Heart left ventricle (tissue), 16 donors: ENCODE results near the gene PTPN5. TPM values are rescaled to one million over a fixed set of nuclear protein-coding genes. Genes with fewer than 3 reads are reported as not detected.

ENCODE experiments used
- ATAC-seq, 4 donors: fragments of 200-7000 bp; cut with Tn5 transposase; one replicate each; pipeline ENCODE4 v1.9.1; 2020 to 2022; ENCODE audit warnings: moderate library complexity in 4 of 4, mild to moderate bottlenecking in 3 of 4, moderate number of reproducible peaks in 1 of 4
- DNase-seq, 5 donors: peaks; one replicate each; pipeline ENCODE4 v3.0.0-alpha.2; 2020
- H3K27ac ChIP-seq, 12 donors: fragments of 200-600 bp; sonication (generic) in 4 of 12; one replicate each; pipeline versions ENCODE4 v1.5.0 to v1.8.0; 2016 to 2022; ENCODE audit warnings: mild to moderate bottlenecking in 2 of 12
- H3K27me3 ChIP-seq, 9 donors: fragments of 200-600 bp; sonication (generic) in 2 of 9; one replicate each; pipeline versions ENCODE4 v1.5.1 to v1.8.0; 2016 to 2022; ENCODE audit warnings: mild to moderate bottlenecking in 3 of 9
- H3K36me3 ChIP-seq, 9 donors: fragments of 200-600 bp; sonication (generic) in 2 of 9; one replicate each; pipeline versions ENCODE4 v1.5.0 to v1.8.0; 2018 to 2022; ENCODE audit warnings: mild to moderate bottlenecking in 2 of 9
- H3K4me1 ChIP-seq, 12 donors: fragments of 200-600 bp; sonication (generic) in 4 of 12; one replicate each; pipeline versions ENCODE4 v1.5.0 to v1.8.0; 2016 to 2022; ENCODE audit warnings: mild to moderate bottlenecking in 3 of 12
- H3K4me3 ChIP-seq, 12 donors: fragments of 200-600 bp; sonication (generic) in 4 of 12; one replicate each; pipeline versions ENCODE4 v1.5.0 to v1.8.0; 2017 to 2022; ENCODE audit warnings: mild to moderate bottlenecking in 9 of 12, moderate library complexity in 4 of 12
- H3K9me3 ChIP-seq, 12 donors: fragments of 200-600 bp; sonication (generic) in 4 of 12; one replicate each; pipeline versions ENCODE4 v1.5.0 to v1.8.0; 2016 to 2022; ENCODE audit warnings: mild to moderate bottlenecking in 1 of 12
- POLR2A ChIP-seq, 2 donors: fragments of 450-650 bp; IDR thresholded peaks; one replicate each; pipeline ENCODE4 v1.6.1; 2017; ENCODE audit warnings: antibody characterized with exemption in 2 of 2, mild to moderate bottlenecking in 2 of 2, moderate library complexity in 2 of 2
- WGBS, 4 donors: extraction: QIAGEN DNeasy Blood & Tissue Kit in 2 of 4; methylation state at CpG; one replicate each; pipeline versions ENCODE4 v1.1.5 to v1.1.7; 2013 to 2018; 5-methylcytosine and 5-hydroxymethylcytosine counted together
- intact Hi-C, 10 donors: fragments of 100-400 bp; cut with DNase I; formaldehyde crosslinking; loops; one replicate each; pipeline versions ENCODE4 v1.11.1 to v1.14.2; 2022
- polyA plus RNA-seq, 2 donors: library from polyadenylated mRNA; stranded (reverse); fragments of 200-250 nt; gene quantifications; one replicate each; pipeline ENCODE4 v1.2.3, GENCODE V29; 2013
- total RNA-seq, 9 donors: library from RNA; depleted of rRNA in 2 of 9; stranded (reverse); fragments of >200 nt in 2 of 9; fragmentation: NEBNext Ultra II Directional in 3 of 9; extraction: Animal tissue kit (Norgen Biotek cat#: 25700) in 3 of 9; gene quantifications; one replicate each; pipeline versions ENCODE4 v1.1.0 to v1.2.4, GENCODE V29; 2016 to 2023
- TF ChIP-seq, protein P1 (sequence below), 12 donors: fragments of 200-600 bp; sonication (generic) in 4 of 12; IDR thresholded peaks; one replicate each; pipeline versions ENCODE4 v1.5.0 to v1.8.0; 2018 to 2022; ENCODE audit warnings: antibody characterized with exemption in 12 of 12, mild to moderate bottlenecking in 5 of 12
- donor health status: ischemic (EF 13 %, LVEDD 7.1; RV severe dilation, severe dysfunction).
- donor health status: healthy with polysubstance abuse.
- donor health status: DM: no; HTN: yes; CAD: no.
- donor health status: DM: no; HTN: no; CAD: no.
- donor health status: ischemic (EF 25% LVEDD 6.9; RV normal size, moderate dysfunction).
- donor health status: ischemic (EF 25% LVEDD 5.7; RV mildly dilated, moderate dysfunction).
- donor health status: healthy.
- donor health status: DM: yes; HTN: yes; CAD: no.
- donor health status: ischemic (EF 35%, LVEDD 5.7; RV mildly dilated, moderate dysfunction).
- donor health status: nonischemic (EF 11% LVEDD 7.7; RV severe dilation, severe dysfunction).
- donor health status: DM: yes; HTN: yes; CAD: no.
- donor health status: PGD.
- donor health status: ischemic (EF 29% LVEDD 5.4; RV normal size, mild dysfunction).
- donor health status: nonischemic (EF 23%, LVEDD 6.1; RV moderate dilation, normal function).

PTPN5 gene
- total and polyA plus RNA-seq, 11 donors = 2.3 to 18.5 (median 5.4) TPM

DNA sequence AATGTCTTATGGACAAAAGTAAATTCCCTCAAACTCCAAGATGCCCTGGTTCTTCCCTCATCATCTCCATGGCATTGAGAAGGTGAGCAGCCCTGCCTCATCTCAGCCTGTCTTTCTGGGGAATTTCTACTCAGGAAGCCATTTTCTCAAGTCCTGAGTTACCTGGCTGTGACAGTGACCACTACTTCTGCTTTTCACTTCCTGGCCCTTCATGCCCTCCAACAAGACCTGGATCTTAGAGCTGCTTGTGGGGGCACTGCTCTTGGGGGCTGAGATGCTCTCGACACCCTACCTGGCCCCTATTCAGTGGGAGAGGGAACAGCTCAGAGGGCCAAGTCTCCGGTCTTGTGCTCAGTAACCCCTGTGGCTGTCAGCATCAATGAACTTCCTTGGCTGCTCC lies 60.2 kb downstream of the PTPN5 start:
- no peak for DNase-seq
- peaks cover 0 to 6% (median 0%) of the 10 kb centered on the region in 12 donors for H3K4me1 ChIP-seq
- no peak for ATAC-seq
- WGBS, 4 donors = 84 to 93% (median 88%) methylated on average over 2 of the region's 2 CpGs
- H3K27ac ChIP-seq = no peak overlapping the region
- H3K9me3 ChIP-seq = no peaks in the 10 kb centered on the region
- TF ChIP-seq, protein P1, sequence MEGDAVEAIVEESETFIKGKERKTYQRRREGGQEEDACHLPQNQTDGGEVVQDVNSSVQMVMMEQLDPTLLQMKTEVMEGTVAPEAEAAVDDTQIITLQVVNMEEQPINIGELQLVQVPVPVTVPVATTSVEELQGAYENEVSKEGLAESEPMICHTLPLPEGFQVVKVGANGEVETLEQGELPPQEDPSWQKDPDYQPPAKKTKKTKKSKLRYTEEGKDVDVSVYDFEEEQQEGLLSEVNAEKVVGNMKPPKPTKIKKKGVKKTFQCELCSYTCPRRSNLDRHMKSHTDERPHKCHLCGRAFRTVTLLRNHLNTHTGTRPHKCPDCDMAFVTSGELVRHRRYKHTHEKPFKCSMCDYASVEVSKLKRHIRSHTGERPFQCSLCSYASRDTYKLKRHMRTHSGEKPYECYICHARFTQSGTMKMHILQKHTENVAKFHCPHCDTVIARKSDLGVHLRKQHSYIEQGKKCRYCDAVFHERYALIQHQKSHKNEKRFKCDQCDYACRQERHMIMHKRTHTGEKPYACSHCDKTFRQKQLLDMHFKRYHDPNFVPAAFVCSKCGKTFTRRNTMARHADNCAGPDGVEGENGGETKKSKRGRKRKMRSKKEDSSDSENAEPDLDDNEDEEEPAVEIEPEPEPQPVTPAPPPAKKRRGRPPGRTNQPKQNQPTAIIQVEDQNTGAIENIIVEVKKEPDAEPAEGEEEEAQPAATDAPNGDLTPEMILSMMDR (IDR thresholded peaks at IDR 0.05) = no peak
- TF ChIP-seq POLR2A (IDR thresholded peaks at IDR 0.05) = no peak
- no peaks in the 10 kb centered on the region for H3K27me3 ChIP-seq
- intact Hi-C loops = loop anchor here in 7 of 10 donors (5.0 to 10.0 kb wide), 5 partner anchors 187 to 617 kb away; partner anchors contain the start of gene SAA2 (in 1 of the 7)
- no peak overlapping the region for H3K4me3 ChIP-seq
- no peaks in the 10 kb centered on the region for H3K36me3 ChIP-seq

DNA sequence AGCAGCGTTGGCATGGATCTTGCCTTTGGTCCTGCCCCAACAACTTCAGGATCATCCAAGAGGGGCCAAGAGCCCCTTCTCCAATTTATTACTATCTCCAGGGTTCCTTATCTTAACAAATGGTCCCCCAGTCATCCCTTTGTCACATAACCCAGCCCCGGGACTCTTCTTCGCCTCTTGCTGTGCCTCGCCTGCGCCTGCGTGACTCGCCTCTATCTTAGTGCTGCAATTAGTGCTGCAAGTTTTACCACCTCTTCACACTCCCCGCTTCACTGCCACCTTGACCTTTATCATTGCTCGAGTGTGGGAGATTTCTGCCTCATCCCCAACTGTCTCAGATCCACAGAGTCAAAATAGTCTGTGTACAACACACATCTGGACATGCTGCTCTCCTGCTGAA lies 61.6 kb downstream of the PTPN5 start:
- 85 to 91% (median 85%) methylated on average over 9 of the region's 9 CpGs for WGBS, 4 donors
- intact Hi-C loops = loop anchor here in 7 of 10 donors (5.0 to 10.0 kb wide), 5 partner anchors 185 to 615 kb away; partner anchors contain the start of gene SAA2 (in 1 of the 7)
- TF ChIP-seq POLR2A (IDR thresholded peaks at IDR 0.05) = no peak
- TF ChIP-seq, protein P1 (IDR thresholded peaks at IDR 0.05) = no peak
- no peaks in the 10 kb centered on the region for H3K9me3 ChIP-seq
- ATAC-seq (no peak), DNase-seq (no peak)
- H3K27ac ChIP-seq = no peak overlapping the region
- no peaks in the 10 kb centered on the region for H3K27me3 ChIP-seq
- H3K4me3 ChIP-seq = no peak overlapping the region
- H3K36me3 ChIP-seq = no peaks in the 10 kb centered on the region
- H3K4me1 ChIP-seq = peaks cover 0 to 6% (median 0%) of the 10 kb centered on the region in 12 donors

DNA sequence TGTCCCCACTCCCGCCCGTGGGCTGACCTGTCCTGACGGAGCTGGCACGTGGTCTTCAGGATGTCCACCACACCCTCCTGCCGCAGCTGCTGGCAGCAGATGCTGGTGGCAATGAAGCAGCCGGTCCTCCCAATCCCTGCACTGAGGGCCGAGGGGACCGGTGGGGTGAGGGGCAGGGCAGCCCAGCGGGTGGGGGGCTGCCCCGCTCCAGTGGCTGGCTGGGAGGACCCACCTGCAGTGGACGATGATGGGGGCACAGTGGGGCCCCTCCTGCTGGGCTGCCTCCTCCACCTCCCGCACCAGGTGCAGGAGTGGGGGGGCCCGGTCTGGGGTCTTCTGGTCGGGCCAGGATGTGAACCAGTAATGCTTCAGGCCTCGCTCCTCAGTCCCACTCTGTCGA lies 62.2 kb downstream of the PTPN5 start:
- H3K27ac ChIP-seq = no peak overlapping the region
- WGBS, 4 donors = 69 to 88% (median 83%) methylated on average over 9 to 16 of the region's 16 CpGs
- H3K4me1 ChIP-seq = peaks cover 0 to 6% (median 0%) of the 10 kb centered on the region in 12 donors
- ATAC-seq (no peak), DNase-seq (no peak)
- no peaks in the 10 kb centered on the region for H3K27me3 ChIP-seq
- intact Hi-C loops = loop anchor here in 4 of 10 donors (5.0 to 10.0 kb wide), 2 partner anchors 37 to 195 kb away; no protein-coding TSS in a partner anchor
- H3K36me3 ChIP-seq = no peaks in the 10 kb centered on the region
- H3K9me3 ChIP-seq = no peaks in the 10 kb centered on the region
- H3K4me3 ChIP-seq = no peak overlapping the region
- TF ChIP-seq, protein P1 (IDR thresholded peaks at IDR 0.05) = no peak
- TF ChIP-seq POLR2A (IDR thresholded peaks at IDR 0.05) = no peak

DNA sequence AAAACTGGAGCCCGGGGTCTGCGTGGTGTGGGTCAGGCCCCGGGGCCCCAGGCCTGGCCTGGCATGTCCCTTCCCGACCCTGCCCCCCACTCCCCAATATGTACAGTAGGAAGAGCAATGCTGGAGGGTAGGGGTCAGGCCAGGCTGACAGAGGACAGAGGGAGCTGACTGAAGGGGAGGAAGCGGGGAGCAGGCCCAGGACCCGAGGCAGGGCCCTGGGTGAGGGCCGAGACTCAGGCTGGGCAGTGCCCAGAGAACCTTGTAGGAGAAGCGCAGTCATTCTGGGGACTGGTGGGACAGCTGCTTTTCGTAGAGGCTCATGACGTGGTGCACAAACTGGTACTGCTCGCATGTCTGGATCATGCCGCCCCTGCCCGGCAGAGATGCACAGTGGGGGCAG lies 62.9 kb downstream of the PTPN5 start:
- 88 to 94% (median 92%) methylated on average over 13 of the region's 13 CpGs for WGBS, 4 donors
- intact Hi-C loops = loop anchor here in 4 of 10 donors (5.0 to 10.0 kb wide), 2 partner anchors 36 to 194 kb away; no protein-coding TSS in a partner anchor
- DNase-seq = no peak
- Histone ChIP-seq H3K4me1 (peaks cover 0 to 6% (median 0%) of the 10 kb centered on the region in 12 donors), H3K27ac (no peak overlapping the region), H3K9me3 (no peaks in the 10 kb centered on the region), H3K27me3 (no peaks in the 10 kb centered on the region), H3K4me3 (no peak overlapping the region), H3K36me3 (no peaks in the 10 kb centered on the region)
- ATAC-seq = no peak
- TF ChIP-seq, protein P1 (IDR thresholded peaks at IDR 0.05) = no peak
- TF ChIP-seq POLR2A (IDR thresholded peaks at IDR 0.05) = no peak
